ENCODE results near the gene FRZB.
"Not testable (repeated sequence)": the region's sequence is repeated elsewhere in the genome, so short reads cannot be mapped to it uniquely, and the experiment has no call there.

FRZB gene

GRCh38 chr2:182890305-182890704, 23.9 kb upstream of the FRZB start:
- peak in 1 of 2 experiments; percentile 14 for DNase-seq (ENCODE audit: low read depth in 2 of 2)

GRCh38 chr2:182887753-182888415, 21.4 kb upstream of the FRZB start:
- DNase-seq (ENCODE audit: low read depth in 2 of 2), result no peak

- no peak for DNase-seq (ENCODE audit: low read depth in 2 of 2)
Observed at GRCh38 chr2:182887093-182887492, 20.7 kb upstream of the FRZB start.

- DNase-seq (ENCODE audit: low read depth in 2 of 2), result no peak
Observed at GRCh38 chr2:182885771-182886170, 19.3 kb upstream of the FRZB start.

GRCh38 chr2:182883451-182883850, 17.0 kb upstream of the FRZB start:
- DNase-seq (ENCODE audit: low read depth in 2 of 2), result no peak

GRCh38 chr2:182880100-182880499, 13.7 kb upstream of the FRZB start:
- DNase-seq (ENCODE audit: low read depth in 2 of 2), result not testable (repeated sequence)

- not testable (repeated sequence) for DNase-seq (ENCODE audit: low read depth in 2 of 2)
Observed at GRCh38 chr2:182876653-182877052, 10.2 kb upstream of the FRZB start.

- DNase-seq (ENCODE audit: low read depth in 2 of 2), result no peak
Observed at GRCh38 chr2:182870227-182870626, 3.8 kb upstream of the FRZB start.

- DNase-seq (ENCODE audit: low read depth in 2 of 2), result no peak
Observed at GRCh38 chr2:182868054-182868796, 1.8 kb upstream of the FRZB start.

- DNase-seq (ENCODE audit: low read depth in 2 of 2), result no peak
Observed at GRCh38 chr2:182867426-182868053, 1.1 kb upstream of the FRZB start.

GRCh38 chr2:182866095-182866460, 359 bp downstream of the FRZB start:
- no peak for DNase-seq (ENCODE audit: low read depth in 2 of 2)

- DNase-seq (ENCODE audit: low read depth in 2 of 2), result no peak
Observed at GRCh38 chr2:182864949-182865570, 1.4 kb downstream of the FRZB start.

GRCh38 chr2:182863642-182864041, 2.8 kb downstream of the FRZB start:
- no peak for DNase-seq (ENCODE audit: low read depth in 2 of 2)

GRCh38 chr2:182862091-182862490, 4.3 kb downstream of the FRZB start:
- no peak for DNase-seq (ENCODE audit: low read depth in 2 of 2)

- no peak for DNase-seq (ENCODE audit: low read depth in 2 of 2)
Observed at GRCh38 chr2:182860858-182861257, 5.6 kb downstream of the FRZB start.

GRCh38 chr2:182858671-182859070, 7.8 kb downstream of the FRZB start:
- peak; percentile 10 to 17 for DNase-seq (ENCODE audit: low read depth in 2 of 2)

GRCh38 chr2:182855376-182855775, 11.1 kb downstream of the FRZB start:
- no peak for DNase-seq (ENCODE audit: low read depth in 2 of 2)

- no peak for DNase-seq (ENCODE audit: low read depth in 2 of 2)
Observed at GRCh38 chr2:182854375-182855105, 11.9 kb downstream of the FRZB start.

- no peak for DNase-seq (ENCODE audit: low read depth in 2 of 2)
Observed at GRCh38 chr2:182852801-182853200, 13.6 kb downstream of the FRZB start.

- no peak for DNase-seq (ENCODE audit: low read depth in 2 of 2)
Observed at GRCh38 chr2:182852090-182852489, 14.3 kb downstream of the FRZB start.

- DNase-seq (ENCODE audit: low read depth in 2 of 2), result no peak
Observed at GRCh38 chr2:182845794-182846417, 20.5 kb downstream of the FRZB start.

All from fibroblast of skin of left quadriceps (primary cell).